ENCODE results near the gene RHBG.
"Not testable (repeated sequence)": the region's sequence is repeated elsewhere in the genome, so short reads cannot be mapped to it uniquely, and the experiment has no call there.

RHBG gene, protein sequence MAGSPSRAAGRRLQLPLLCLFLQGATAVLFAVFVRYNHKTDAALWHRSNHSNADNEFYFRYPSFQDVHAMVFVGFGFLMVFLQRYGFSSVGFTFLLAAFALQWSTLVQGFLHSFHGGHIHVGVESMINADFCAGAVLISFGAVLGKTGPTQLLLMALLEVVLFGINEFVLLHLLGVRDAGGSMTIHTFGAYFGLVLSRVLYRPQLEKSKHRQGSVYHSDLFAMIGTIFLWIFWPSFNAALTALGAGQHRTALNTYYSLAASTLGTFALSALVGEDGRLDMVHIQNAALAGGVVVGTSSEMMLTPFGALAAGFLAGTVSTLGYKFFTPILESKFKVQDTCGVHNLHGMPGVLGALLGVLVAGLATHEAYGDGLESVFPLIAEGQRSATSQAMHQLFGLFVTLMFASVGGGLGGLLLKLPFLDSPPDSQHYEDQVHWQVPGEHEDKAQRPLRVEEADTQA

DNA sequence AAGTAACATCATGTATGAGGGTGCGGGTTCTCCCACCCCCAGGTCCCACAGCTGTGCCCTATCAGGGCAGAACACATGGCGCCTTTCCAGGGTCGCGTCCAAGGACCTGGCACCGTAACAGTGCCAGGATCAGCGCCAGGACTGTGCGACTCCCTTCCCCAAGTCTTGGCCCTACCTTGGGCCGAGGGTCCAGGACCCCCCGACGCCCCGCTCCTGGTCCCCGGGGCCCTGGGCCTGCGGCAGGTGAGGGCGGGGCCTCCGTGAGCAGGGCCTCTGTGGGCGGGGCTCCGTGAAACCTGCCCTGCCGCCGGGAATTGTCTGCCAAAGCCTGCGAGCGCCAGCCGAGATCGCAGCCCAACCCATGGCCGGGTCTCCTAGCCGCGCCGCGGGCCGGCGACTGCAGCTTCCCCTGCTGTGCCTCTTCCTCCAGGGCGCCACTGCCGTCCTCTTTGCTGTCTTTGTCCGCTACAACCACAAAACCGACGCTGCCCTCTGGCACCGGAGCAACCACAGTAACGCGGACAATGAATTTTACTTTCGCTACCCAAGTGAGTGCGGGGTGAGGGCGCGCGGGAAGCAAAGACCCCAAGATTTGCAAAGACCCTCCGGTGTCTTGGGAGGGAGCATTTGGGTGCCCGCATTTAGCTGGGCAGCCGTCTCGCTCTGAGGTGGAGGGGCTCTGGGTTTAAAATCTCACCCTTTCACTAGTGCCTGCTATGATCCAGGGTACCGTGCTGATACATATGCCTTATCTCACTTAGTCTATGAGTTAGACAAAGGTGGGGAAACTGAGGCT lies at the start of gene RHBG:
Gene RHBG (plus strand): TSS at position 323 of the 796 bp plus-strand sequence. CDS start 39 bp downstream, at position 362.
- no peak for DNase-seq

GRCh38 chr1:156319664-156320063 lies 49.3 kb upstream of the RHBG start:
- peak; percentile 2 for DNase-seq

DNA sequence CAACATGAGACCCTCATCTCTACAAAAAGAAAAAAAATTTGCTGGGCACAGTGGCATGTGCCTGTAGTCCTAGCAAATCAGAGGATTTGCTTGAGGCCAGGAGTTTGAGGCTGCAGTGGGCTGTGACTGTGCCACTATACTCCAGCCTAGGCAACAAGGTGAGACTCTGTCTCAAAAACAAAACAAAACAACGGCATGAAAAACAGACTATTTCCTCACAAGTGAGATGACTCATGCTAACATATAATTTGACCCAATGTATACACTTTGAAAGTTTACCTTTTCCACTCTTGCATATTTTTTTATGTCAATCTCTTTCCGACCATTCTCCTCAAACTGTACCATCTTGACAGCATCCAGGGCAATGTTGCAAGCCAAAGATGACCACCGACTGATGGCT lies 48.5 kb upstream of the RHBG start:
- DNase-seq = no peak

GRCh38 chr1:156323179-156323578 lies 45.8 kb upstream of the RHBG start:
- not testable (repeated sequence) for DNase-seq

GRCh38 chr1:156336242-156336641 lies 32.8 kb upstream of the RHBG start:
- no peak for DNase-seq

- DNase-seq = no peak
Observed at GRCh38 chr1:156337052-156337887, 31.7 kb upstream of the RHBG start.

DNA sequence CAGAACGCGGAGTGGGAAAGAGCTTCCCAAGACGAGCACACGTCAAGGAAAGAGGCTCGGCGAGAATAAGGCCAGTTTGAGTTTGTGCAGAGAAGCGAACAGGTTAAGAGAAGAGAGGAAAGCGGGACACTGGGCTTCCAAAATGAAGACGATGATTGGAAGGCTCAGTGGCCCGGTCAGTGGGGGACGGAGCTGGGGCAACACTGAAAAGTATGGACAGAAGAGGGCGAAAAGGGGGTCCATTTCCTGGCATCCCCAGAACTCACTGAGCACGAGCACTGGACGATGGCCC lies 31.2 kb upstream of the RHBG start:
- no peak for DNase-seq

GRCh38 chr1:156338180-156338976 lies 30.6 kb upstream of the RHBG start, which contains the start of the genes CCT3 and TSACC:
Gene CCT3, minus strand, starts transcription at chr1:156338292. Its CDS starts 108 bp downstream, at chr1:156338184.
Gene TSACC, plus strand, starts transcription at chr1:156338526. Its CDS starts 1,232 bp downstream, at chr1:156339758.
- DNase-seq = peak; percentile 100

DNA sequence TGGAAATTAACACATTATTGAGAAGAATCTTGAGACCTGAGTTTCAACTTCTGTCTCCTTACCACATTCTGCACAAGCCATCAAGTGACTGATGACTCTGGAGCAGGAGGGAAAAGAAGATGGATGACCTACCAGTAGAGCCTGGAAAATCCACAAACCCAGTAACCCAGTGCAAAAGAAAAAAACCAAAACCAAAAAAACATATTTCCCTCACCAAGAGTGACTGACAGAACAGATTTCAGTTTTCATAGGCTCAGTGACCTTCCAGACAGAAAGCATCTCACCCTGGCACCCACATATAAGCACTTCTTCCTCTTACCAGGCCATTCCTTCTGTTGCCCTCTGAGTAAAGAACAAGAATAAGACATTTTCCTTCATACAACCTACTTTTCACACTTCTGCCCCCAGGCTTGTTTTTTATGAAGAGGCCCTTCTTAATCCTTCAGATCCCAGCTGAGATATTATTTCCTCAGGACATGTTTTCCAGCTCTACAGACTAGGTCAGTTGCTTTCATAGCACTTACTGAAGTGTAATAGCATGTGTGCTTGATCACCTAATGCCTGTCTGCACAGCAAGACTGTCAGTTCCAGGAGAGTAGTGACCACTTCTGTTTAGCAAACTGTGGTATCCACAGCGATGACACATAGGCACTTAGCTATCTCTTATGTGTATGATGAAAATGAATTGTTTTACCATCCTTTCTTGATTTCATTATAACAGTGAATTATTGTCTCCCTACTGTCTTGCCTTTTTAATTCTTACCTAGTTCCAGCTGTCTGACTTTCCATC lies 26.6 kb upstream of the RHBG start:
- DNase-seq = no peak

DNA sequence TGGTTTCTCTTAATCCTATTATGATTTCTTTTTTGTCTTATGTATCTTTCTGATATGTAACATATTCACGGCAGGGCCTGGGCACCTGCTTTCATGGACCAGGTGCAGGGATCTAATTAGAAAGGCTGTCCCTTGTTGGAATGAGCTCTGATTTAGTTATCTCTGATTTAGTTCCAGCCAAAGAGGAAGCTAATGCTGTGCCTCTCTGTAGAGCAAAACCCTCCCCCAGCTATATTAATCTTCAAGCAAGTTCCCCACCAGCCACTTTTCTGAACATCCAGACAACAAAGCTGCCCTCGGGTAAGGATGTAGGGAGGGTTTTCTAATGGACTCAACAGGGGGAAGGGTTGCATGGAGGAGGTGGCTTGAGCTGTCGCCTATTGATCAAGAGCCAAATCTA lies 24.6 kb upstream of the RHBG start:
- DNase-seq = no peak

GRCh38 chr1:156346035-156346434 lies 23.0 kb upstream of the RHBG start:
- not testable (repeated sequence) for DNase-seq

- no peak for DNase-seq
Observed at GRCh38 chr1:156346636-156347035, 22.4 kb upstream of the RHBG start.

DNA sequence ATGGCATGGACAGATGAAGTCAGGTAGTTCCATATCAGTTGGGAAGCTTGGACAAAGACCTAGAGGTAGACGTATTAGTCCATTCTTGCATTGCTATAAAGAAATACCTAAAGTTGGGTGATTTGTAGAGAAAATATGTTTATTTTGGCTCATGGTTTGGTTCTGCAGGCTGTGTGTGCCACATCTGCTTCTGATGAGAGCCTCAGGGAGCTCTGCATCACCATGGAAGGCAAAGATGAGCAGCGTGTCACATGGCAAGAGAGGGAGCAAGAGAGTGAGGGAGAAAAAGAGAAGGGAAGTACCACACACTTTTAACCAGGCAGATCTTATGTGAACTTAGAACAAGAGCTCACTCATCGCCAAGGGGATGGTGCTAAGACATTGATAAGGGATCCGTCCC lies 21.7 kb upstream of the RHBG start:
- no peak for DNase-seq

DNA sequence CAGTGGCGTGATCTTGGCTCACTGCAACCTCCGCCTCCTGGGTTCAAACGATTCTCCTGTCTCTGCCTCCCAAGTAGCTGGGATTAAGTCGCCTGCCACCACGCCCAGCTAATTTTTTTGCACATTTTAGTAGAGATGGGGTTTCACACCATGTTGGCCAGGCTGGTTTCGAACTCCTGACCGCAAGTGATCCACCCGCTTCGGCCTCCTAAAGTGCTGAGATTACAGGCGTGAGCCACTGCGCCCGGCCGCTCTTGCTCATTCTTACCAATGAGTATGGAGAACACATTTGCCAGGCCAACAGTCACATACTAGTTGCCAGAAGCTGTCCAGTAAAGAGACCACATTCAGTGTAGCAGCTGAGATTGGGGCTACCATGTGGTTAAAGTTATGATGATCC lies 16.5 kb upstream of the RHBG start:
- DNase-seq = not testable (repeated sequence)

DNA sequence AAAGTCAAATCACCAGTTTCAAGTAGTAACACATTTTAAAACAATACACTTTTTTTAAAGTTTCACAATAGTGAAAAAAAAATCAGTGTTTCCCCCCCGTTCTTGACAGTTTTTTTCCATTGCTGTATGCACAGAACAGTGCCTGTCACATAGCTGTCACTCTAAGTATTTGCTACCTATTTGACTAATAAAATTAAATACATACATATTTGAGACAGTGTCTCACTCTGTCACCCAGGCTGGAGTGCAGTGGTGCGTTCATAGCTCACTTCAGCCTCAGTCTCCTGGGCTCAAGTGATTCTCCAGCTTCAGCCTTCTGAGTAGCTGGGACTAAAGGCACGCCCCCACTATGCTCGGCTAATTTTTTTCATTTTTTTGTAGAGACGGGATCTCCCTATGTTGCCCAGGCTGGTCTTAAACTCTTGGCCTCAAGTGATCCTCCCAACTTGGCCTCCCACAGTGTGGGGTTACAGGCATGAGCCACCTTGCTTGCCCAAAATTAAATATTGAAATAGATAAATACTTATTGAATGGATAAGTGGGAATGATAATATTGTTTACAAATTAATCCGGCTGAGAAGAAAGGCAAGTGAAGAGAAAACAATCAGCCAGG lies 12.6 kb upstream of the RHBG start:
- no peak for DNase-seq

- DNase-seq = no peak
Observed at GRCh38 chr1:156356875-156357534, 12.0 kb upstream of the RHBG start.

DNA sequence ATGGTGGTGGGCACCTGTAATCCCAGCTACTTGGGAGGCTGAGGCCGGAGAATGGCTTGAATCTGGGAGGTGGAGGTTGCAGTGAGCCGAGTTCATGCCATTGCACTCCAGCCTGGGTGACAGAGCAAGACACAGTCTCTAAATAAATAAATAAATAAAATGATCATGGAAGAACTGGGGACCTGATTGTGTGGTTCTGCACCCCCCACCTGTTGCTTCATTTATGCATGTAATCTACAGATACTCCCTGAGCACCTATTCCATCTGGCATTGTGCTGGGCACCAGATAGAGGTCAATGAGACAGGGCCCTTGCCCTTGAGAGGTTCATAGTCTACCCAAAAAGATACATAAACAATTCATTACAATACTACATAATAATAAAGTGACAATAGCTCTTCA lies 11.0 kb upstream of the RHBG start:
- no peak for DNase-seq

- no peak for DNase-seq
Observed at GRCh38 chr1:156358641-156359040, 10.4 kb upstream of the RHBG start.

- DNase-seq = no peak
Observed at GRCh38 chr1:156359249-156359648, 9.8 kb upstream of the RHBG start.

- DNase-seq = no peak
Observed at GRCh38 chr1:156359973-156360372, 9.0 kb upstream of the RHBG start.
